Thyroid gland (tissue), 4 donors: ENCODE data around the gene NKX2-1.

Experiments
- CTCF ChIP-seq, 6 experiments: fragments of 200-600 bp in 3 of 6; fragments of 450-650 bp in 3 of 6; sonication (generic) in 3 of 6; IDR thresholded peaks; one replicate each; pipeline ENCODE4 v1.5.1; 2016 to 2019; ENCODE audit warnings: antibody characterized with exemption in 6 of 6, mild to moderate bottlenecking in 2 of 6, inconsistent platforms in 1 of 6, moderate library complexity in 1 of 6
- POLR2A ChIP-seq, 2 donors: fragments of 450-650 bp; IDR thresholded peaks; one replicate each; pipeline ENCODE4 v1.6.1; 2017; ENCODE audit warnings: antibody characterized with exemption in 2 of 2, mild to moderate bottlenecking in 2 of 2, moderate library complexity in 1 of 2

GRCh38 chr14:36524874-36525745, 5.1 kb upstream of the NKX2-1 start:
- TF ChIP-seq CTCF (IDR thresholded peaks at IDR 0.05) (peak; percentile 67 to 90 (median 78)), POLR2A (IDR thresholded peaks at IDR 0.05) (peak in 1 of 2 donors; percentile 62)
